ENCODE measurements around the gene GRAMD4. TPM values are rescaled to one million over a fixed set of nuclear protein-coding genes. Genes with fewer than 3 reads are reported as not detected.

Gene GRAMD4
- polyA plus RNA-seq, 4 donors, result 30.5 to 64.9 (median 40.9) TPM

DNA sequence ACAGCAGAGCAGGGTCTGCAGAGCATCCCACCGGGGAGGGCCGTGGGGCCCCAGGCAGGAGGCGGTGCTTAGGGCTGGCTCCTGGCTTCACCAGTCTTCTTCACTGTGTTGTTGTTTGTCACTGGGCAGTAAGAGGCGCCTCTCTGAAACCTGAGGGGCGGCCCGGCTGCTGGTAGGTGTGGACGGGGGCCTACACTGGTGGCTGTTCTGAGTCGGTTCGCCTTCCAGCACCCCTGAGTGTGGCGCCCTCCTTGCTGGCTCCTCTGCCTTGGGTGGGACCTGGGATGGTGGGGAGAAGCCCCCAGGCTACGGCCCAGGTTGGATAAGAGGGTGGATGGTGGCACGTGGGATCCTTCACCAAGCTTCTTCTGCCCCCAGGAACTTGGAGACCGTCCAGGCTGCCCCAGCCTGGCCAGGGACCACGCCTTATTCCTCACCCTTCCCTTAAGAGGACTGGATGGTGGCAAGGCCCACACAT, 10.4 kb upstream of the GRAMD4 start:
- FAIRE-seq (no peak), DNase-seq (no peak)
- Histone ChIP-seq H3K4me1 (ENCODE audit: control insufficient read depth in 3 of 3, insufficient read depth in 2 of 3, low read depth in 1 of 3, low read length in 2 of 3) (peaks cover 6 to 32% (median 11%) of the 10 kb centered on the region in 3 donors), H3K27ac (ENCODE audit: low read depth in 1 of 3, low read length in 2 of 3) (peak overlapping the region in 1 of 3 donors; percentile 23), H3K4me3 (ENCODE audit: low read depth in 1 of 3, low read length in 3 of 3) (no peak overlapping the region), H3K36me3 (ENCODE audit: control insufficient read depth in 3 of 3, insufficient read depth in 2 of 3, low read depth in 1 of 3, low read length in 3 of 3) (peaks cover 0 to 31% (median 0%) of the 10 kb centered on the region in 3 donors), H3K9me3 (ENCODE audit: control insufficient read depth in 2 of 2, insufficient read depth in 1 of 2, low read depth in 1 of 2, low read length in 1 of 2) (peaks cover 0 to 3% of the 10 kb centered on the region in 2 donors), H3K27me3 (ENCODE audit: control insufficient read depth in 3 of 3, insufficient read depth in 3 of 3, low read length in 3 of 3) (no peaks in the 10 kb centered on the region)
- 76 to 87% (median 85%) methylated on average over 14 of the region's 14 CpGs for WGBS, 3 donors

- H3K27me3 ChIP-seq (ENCODE audit: control insufficient read depth in 3 of 3, insufficient read depth in 3 of 3, low read length in 3 of 3), result no peaks in the 10 kb centered on the region
- no peaks in the 10 kb centered on the region for H3K9me3 ChIP-seq (ENCODE audit: control insufficient read depth in 2 of 2, insufficient read depth in 1 of 2, low read depth in 1 of 2, low read length in 1 of 2)
- no peak overlapping the region for H3K4me3 ChIP-seq (ENCODE audit: low read depth in 1 of 3, low read length in 3 of 3)
- FAIRE-seq, result no peak
- H3K27ac ChIP-seq (ENCODE audit: low read depth in 1 of 3, low read length in 2 of 3), result no peak overlapping the region
- peaks cover 0 to 31% (median 0%) of the 10 kb centered on the region in 3 donors for H3K36me3 ChIP-seq (ENCODE audit: control insufficient read depth in 3 of 3, insufficient read depth in 2 of 3, low read depth in 1 of 3, low read length in 3 of 3)
- DNase-seq, result no peak
- peaks cover 6 to 32% (median 11%) of the 10 kb centered on the region in 3 donors for H3K4me1 ChIP-seq (ENCODE audit: control insufficient read depth in 3 of 3, insufficient read depth in 2 of 3, low read depth in 1 of 3, low read length in 2 of 3)
- WGBS, 3 donors, result 75 to 82% (median 75%) methylated on average over 12 of the region's 12 CpGs
These were observed 9.8 kb upstream of the GRAMD4 start for GRCh38 chr22:46610356-46610755.

- WGBS, 3 donors, result 90 to 97% (median 92%) methylated on average over 7 of the region's 7 CpGs
- Histone ChIP-seq H3K9me3 (ENCODE audit: control insufficient read depth in 2 of 2, insufficient read depth in 1 of 2, low read depth in 1 of 2, low read length in 1 of 2) (no peaks in the 10 kb centered on the region), H3K4me1 (ENCODE audit: control insufficient read depth in 3 of 3, insufficient read depth in 2 of 3, low read depth in 1 of 3, low read length in 2 of 3) (peaks cover 6 to 32% (median 11%) of the 10 kb centered on the region in 3 donors), H3K4me3 (ENCODE audit: low read depth in 1 of 3, low read length in 3 of 3) (no peak overlapping the region), H3K27me3 (ENCODE audit: control insufficient read depth in 3 of 3, insufficient read depth in 3 of 3, low read length in 3 of 3) (no peaks in the 10 kb centered on the region), H3K27ac (ENCODE audit: low read depth in 1 of 3, low read length in 2 of 3) (no peak overlapping the region), H3K36me3 (ENCODE audit: control insufficient read depth in 3 of 3, insufficient read depth in 2 of 3, low read depth in 1 of 3, low read length in 3 of 3) (peaks cover 0 to 31% (median 0%) of the 10 kb centered on the region in 3 donors)
- no peak for FAIRE-seq
- DNase-seq, result no peak
These were observed 9.0 kb upstream of the GRAMD4 start for GRCh38 chr22:46611189-46611588.

- FAIRE-seq (no peak), DNase-seq (peak in 1 of 2 donors; percentile 50)
- WGBS, 3 donors, result 32 to 54% (median 41%) methylated on average over 13 of the region's 13 CpGs
- no peaks in the 10 kb centered on the region for H3K27me3 ChIP-seq (ENCODE audit: control insufficient read depth in 3 of 3, insufficient read depth in 3 of 3, low read length in 3 of 3)
- H3K4me1 ChIP-seq (ENCODE audit: control insufficient read depth in 3 of 3, insufficient read depth in 2 of 3, low read depth in 1 of 3, low read length in 2 of 3), result peaks cover 6 to 35% (median 11%) of the 10 kb centered on the region in 3 donors
- peak overlapping the region; percentile 78 to 92 (median 82) for H3K27ac ChIP-seq (ENCODE audit: low read depth in 1 of 3, low read length in 2 of 3)
- H3K4me3 ChIP-seq (ENCODE audit: low read depth in 1 of 3, low read length in 3 of 3), result no peak overlapping the region
- H3K36me3 ChIP-seq (ENCODE audit: control insufficient read depth in 3 of 3, insufficient read depth in 2 of 3, low read depth in 1 of 3, low read length in 3 of 3), result peaks cover 0 to 29% (median 0%) of the 10 kb centered on the region in 3 donors
- no peaks in the 10 kb centered on the region for H3K9me3 ChIP-seq (ENCODE audit: control insufficient read depth in 2 of 2, insufficient read depth in 1 of 2, low read depth in 1 of 2, low read length in 1 of 2)
These were observed 7.8 kb upstream of the GRAMD4 start for GRCh38 chr22:46612341-46612903.

DNA sequence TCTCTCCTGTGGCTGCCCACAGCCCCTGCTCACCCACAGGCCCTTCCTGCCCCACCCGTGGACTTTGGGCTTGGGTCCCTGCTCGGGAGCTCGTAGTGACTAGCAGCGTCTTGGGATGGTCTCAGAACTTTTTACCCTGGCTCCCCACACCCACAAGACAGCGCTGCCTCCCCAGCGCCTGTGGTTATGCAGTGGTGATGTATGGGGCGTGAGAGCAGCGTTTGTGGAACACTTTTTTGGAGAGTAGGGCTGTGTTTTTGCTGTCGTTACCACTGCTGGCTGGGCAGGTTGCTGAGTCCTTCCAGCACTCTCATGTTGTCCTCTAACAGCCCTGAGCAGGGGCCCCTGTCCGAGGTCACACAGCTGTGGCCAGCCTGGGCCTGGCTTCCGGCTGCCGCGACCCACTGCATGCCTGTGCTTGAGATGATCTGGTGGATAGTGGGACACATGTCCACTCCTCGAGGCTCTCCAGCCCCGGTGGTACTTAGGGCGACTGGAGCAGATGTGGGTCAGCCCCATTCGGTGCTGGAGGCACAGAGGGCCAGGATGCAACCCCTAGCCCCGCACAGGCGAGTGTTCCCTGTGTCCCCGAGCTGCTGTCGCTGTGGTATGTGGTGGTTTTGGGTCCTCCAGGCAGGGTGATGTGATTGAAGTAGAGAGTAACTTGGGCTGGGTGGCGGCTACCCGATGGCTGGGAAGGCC, 7.1 kb upstream of the GRAMD4 start:
- no peaks in the 10 kb centered on the region for H3K9me3 ChIP-seq (ENCODE audit: control insufficient read depth in 2 of 2, insufficient read depth in 1 of 2, low read depth in 1 of 2, low read length in 1 of 2)
- FAIRE-seq (no peak), DNase-seq (peak; percentile 88 to 92)
- peak overlapping the region; percentile 78 to 92 (median 82) for H3K27ac ChIP-seq (ENCODE audit: low read depth in 1 of 3, low read length in 2 of 3)
- H3K36me3 ChIP-seq (ENCODE audit: control insufficient read depth in 3 of 3, insufficient read depth in 2 of 3, low read depth in 1 of 3, low read length in 3 of 3), result peaks cover 0 to 27% (median 0%) of the 10 kb centered on the region in 3 donors
- H3K4me3 ChIP-seq (ENCODE audit: low read depth in 1 of 3, low read length in 3 of 3), result peak overlapping the region in 2 of 3 donors; percentile 3 to 5
- H3K27me3 ChIP-seq (ENCODE audit: control insufficient read depth in 3 of 3, insufficient read depth in 3 of 3, low read length in 3 of 3), result no peaks in the 10 kb centered on the region
- peaks cover 6 to 41% (median 11%) of the 10 kb centered on the region in 3 donors for H3K4me1 ChIP-seq (ENCODE audit: control insufficient read depth in 3 of 3, insufficient read depth in 2 of 3, low read depth in 1 of 3, low read length in 2 of 3)
- 22 to 31% (median 25%) methylated on average over 22 to 23 of the region's 23 CpGs for WGBS, 3 donors

DNA sequence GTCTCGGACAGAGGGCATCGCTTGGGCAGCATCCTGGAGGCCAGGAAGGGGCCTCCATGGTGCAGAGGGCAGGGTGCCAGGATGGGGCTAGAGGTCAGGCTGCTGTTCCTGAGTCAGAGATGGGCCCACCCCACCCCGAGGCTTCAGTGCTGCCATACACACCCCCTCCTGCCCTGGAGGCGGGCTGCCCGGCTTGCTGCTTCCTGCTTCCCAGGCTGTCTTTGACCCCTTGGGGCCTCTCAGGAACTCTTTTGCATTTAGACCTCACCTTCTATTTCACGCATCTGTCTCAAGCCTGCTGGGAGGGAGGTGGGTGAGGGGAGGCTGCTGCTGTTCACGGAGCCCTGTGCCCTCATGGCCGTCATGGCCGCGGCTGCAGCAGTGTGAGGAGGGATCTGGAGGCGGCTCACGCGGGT, 6.6 kb upstream of the GRAMD4 start:
- DNase-seq (peak; percentile 38 to 74), FAIRE-seq (no peak)
- Histone ChIP-seq H3K27ac (ENCODE audit: low read depth in 1 of 3, low read length in 2 of 3) (peak overlapping the region; percentile 78 to 92 (median 82)), H3K4me1 (ENCODE audit: control insufficient read depth in 3 of 3, insufficient read depth in 2 of 3, low read depth in 1 of 3, low read length in 2 of 3) (peaks cover 6 to 43% (median 11%) of the 10 kb centered on the region in 3 donors), H3K9me3 (ENCODE audit: control insufficient read depth in 2 of 2, insufficient read depth in 1 of 2, low read depth in 1 of 2, low read length in 1 of 2) (no peaks in the 10 kb centered on the region), H3K4me3 (ENCODE audit: low read depth in 1 of 3, low read length in 3 of 3) (peak overlapping the region in 1 of 3 donors; percentile 5), H3K27me3 (ENCODE audit: control insufficient read depth in 3 of 3, insufficient read depth in 3 of 3, low read length in 3 of 3) (no peaks in the 10 kb centered on the region), H3K36me3 (ENCODE audit: control insufficient read depth in 3 of 3, insufficient read depth in 2 of 3, low read depth in 1 of 3, low read length in 3 of 3) (peaks cover 0 to 31% (median 0%) of the 10 kb centered on the region in 3 donors)
- WGBS, 3 donors, result 47 to 69% (median 57%) methylated on average over 11 to 13 of the region's 13 CpGs

GRCh38 chr22:46614025-46614931, 5.9 kb upstream of the GRAMD4 start:
- H3K36me3 ChIP-seq (ENCODE audit: control insufficient read depth in 3 of 3, insufficient read depth in 2 of 3, low read depth in 1 of 3, low read length in 3 of 3), result peaks cover 0 to 37% (median 0%) of the 10 kb centered on the region in 3 donors
- WGBS, 3 donors, result 62 to 86% (median 67%) methylated on average over 31 of the region's 31 CpGs
- peaks cover 6 to 39% (median 12%) of the 10 kb centered on the region in 3 donors for H3K4me1 ChIP-seq (ENCODE audit: control insufficient read depth in 3 of 3, insufficient read depth in 2 of 3, low read depth in 1 of 3, low read length in 2 of 3)
- H3K27ac ChIP-seq (ENCODE audit: low read depth in 1 of 3, low read length in 2 of 3), result peak overlapping the region; percentile 78 to 92 (median 82)
- H3K27me3 ChIP-seq (ENCODE audit: control insufficient read depth in 3 of 3, insufficient read depth in 3 of 3, low read length in 3 of 3), result no peaks in the 10 kb centered on the region
- no peaks in the 10 kb centered on the region for H3K9me3 ChIP-seq (ENCODE audit: control insufficient read depth in 2 of 2, insufficient read depth in 1 of 2, low read depth in 1 of 2, low read length in 1 of 2)
- H3K4me3 ChIP-seq (ENCODE audit: low read depth in 1 of 3, low read length in 3 of 3), result peak overlapping the region in 1 of 3 donors; percentile 19
- no peak for FAIRE-seq
- DNase-seq, result peak in 1 of 2 donors; percentile 50

Data from small intestine (tissue), 7 donors.